GM19468 (cell line): ENCODE data around the gene DHX9.
A peak's percentile ranks its signal among the peaks of the same experiment; 100 is the strongest.

Experiments used
- ATAC-seq: cut with Tn5 transposase; IDR thresholded peaks from one replicate; pipeline ENCODE4 v1.9.1; 2021; ENCODE audit warnings: mild to moderate bottlenecking, moderate library complexity, moderate number of reproducible peaks; ENCODE audit not compliant: unreplicated experiment; ENCODE audit errors: extremely low read depth

The DHX9 gene

GRCh38 chr1:182839209-182840066, at the start of gene DHX9:
DHX9 (plus strand) TSS chr1:182839347; CDS start chr1:182842567, 3,220 bp downstream.
- ATAC-seq: peak; percentile 73

DNA sequence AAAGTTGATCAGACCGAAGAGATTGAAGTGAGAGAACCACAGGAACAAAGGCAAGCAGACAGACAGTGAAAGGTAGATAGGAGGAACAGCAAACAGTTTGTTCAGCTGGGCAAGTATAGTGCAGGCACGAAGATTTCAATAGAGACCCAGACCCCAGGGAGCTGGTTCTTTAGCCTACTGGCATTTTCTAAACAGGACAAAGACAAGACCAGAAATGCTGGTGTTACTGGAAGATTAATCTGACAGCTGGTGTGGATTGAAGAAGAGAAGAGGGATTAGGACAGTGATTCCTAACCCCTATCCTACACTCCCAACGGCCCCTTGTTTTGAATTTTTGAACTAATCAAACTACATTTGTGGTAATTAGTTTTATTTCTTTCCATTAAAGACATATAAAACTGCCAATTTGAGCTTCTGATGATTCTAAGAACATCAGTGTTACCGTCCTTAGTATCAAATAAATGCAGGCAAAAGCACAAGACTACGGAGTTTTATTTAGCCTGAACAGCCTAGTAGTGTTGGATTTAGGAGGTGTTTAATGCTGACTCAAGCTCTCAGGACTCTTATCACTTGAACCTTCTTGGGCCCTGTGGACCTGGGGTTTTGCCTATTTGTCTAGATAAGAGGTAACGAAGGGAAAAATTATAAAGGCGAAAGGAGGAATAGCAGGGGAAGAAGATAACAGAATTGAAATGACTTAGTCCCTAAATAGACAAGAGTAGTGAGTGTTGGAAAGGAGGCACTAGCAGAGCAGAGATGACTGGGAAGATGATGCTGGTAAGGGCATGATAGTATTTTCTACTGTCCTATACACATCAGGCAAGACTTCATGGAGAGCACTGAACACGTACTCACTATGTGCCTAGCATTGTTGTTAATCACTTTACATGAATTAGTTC, 47.6 kb upstream of the DHX9 start:
- no peak for ATAC-seq

DNA sequence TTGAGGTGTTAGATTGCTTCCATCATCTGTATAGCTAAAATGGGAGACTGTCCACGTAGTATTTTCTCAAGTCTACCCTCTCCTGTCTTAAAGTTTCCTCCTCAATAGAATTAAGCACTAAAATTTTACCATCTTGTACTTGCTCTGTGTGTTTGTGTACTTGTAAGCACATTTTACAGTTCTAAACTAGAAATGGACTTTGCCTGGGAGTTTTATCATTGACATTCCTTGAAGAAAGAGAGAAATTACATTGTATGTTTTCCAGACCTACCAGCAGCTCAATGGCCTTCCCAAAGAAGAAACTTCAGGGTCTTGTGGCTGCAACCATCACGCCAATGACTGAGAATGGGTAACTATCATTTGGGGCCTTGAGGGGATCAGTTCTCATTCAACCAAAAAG, 45.1 kb upstream of the DHX9 start:
- no peak for ATAC-seq

DNA sequence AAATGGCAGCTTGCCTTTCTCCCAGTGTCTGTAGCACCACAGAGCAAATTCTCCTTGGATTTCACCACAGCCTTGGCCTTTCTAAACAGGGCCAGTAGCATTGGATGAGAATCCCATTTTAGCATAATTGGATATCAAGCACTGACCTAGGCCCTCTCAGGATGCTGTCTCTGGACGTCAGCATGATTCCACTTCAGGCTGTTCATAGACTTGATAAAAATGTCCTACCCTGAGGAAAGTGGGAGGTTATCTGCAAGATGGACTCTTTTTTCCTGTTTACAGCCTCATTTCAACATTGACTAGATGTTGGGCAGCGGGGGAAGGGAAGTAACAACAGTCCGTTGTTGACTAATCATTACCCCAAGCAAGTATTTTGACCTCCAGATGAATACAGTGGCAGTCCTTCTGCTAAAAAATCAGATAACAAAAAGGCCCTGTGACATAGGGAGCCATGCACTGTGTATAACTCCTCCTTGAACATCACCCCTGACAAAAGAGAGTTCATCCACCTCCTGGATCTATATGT, 44.4 kb upstream of the DHX9 start:
- no peak for ATAC-seq

GRCh38 chr1:182795563-182796228, 43.5 kb upstream of the DHX9 start:
- no peak for ATAC-seq

DNA sequence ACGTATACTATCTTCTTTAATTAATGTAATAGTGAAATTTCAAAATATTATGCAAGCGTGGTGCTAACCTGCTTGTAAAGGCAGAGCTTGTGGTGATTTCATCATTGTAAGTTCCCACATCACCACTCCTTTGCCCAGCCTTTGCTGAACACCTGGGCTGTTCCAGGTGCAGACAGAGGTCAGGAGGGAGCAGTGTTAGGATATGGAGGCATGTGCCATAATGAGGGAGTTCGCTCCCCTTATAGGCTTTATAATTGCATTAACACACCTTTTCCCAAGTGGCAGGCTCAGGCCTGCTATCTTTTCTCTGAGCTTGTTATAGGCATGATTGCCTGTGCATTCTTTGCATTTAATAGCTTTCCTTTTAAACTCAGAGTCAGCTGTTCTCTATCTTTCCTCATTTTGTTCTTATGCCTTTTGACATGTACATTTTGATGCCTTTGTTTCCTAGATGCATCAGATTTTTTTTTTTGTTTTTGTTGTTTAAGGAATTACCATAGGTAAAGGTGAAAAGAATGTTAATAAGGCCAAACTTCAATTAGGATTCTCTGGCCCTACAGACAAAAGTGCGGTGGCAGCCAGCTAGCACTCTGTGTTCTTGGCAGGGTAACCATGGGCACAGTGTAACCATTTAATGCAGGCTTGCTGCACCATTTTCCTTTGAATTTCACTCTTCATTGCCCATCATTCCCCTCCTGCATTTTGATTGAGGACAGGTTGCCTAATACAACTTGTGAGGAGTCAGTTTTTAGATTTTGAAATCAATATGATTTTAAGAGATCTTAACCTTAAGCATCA, 36.9 kb upstream of the DHX9 start:
- ATAC-seq: no peak

GRCh38 chr1:182803846-182804245, 35.3 kb upstream of the DHX9 start:
- no peak for ATAC-seq

GRCh38 chr1:182806015-182806678, 33.0 kb upstream of the DHX9 start:
- ATAC-seq: no peak

GRCh38 chr1:182807907-182808306, 31.2 kb upstream of the DHX9 start:
- ATAC-seq: no peak

GRCh38 chr1:182809414-182809957, 29.7 kb upstream of the DHX9 start:
- ATAC-seq: no peak

DNA sequence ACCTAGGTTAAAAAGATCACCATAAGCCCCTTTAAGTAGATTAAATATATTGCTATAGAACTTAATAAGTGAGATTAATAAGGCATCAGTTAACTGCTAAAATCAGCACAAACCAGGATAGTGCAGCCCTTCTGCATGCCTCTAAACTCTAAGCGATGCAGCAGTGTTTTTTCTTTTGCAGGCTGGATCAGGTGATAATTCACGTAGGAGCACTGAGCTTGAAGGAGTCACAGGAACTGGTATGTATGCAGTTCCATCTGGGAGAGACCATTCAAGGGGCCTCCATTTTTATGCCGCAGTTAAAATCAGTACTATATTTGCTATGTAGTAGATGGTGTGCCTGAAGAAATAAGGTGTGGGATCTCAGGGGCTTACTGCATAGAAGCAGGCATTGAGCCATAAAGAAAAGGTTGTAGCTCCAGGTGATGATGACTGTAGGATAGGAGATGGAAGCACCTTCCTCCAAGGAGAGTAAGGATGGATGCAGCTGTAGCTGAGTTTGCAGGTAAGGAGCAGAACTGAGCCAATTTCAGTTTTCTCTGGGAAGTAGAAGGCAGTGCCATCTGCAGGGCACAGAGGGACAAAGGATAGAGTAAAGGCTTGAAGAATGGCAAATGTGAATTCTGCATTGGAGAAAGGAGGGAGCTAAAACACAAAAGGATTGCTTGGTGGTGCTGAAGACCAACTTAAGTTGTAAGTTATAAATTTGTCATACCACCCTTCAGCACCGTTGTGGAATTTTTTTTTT, 27.0 kb upstream of the DHX9 start:
- no peak for ATAC-seq

GRCh38 chr1:182816863-182817262, 22.3 kb upstream of the DHX9 start:
- ATAC-seq: no peak

DNA sequence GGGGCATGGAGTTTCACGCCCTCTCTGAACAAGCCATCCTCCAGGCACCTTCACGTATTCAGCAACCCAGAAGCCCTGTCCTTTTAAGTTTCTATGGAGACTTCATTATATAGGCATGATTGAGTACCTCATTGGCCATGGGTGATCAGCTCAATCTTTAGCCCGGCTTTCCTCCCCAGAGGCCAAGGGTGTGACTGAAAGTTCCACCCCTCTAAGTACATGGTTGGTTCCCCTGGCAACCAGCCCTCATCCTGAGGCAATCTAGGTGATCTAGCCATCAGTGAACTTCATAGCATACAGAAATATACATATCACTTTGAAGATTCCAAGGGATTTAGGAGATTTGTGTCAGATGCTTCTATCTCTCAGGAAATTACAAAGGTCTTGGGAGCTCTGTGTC, 21.3 kb upstream of the DHX9 start:
- no peak for ATAC-seq

- no peak for ATAC-seq
Observed at GRCh38 chr1:182823220-182823619, 15.9 kb upstream of the DHX9 start.

DNA sequence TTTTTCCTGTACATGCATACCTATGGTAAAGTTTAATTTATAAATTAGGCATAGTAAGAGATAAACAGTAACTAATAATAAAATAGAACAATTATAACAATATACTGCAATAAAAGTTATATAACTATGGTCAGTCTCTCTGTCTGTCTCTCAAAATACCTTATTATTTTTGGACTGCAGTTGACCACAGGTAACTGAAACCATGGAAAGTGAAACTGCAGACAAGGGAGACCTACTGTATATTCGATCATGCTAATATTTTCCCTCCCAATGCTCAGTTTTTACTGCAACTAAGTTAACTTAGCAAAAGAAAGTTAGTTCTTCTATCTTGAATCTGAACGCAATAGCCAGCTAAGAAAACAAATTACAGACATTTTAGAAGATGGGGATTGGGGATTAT, 12.3 kb upstream of the DHX9 start:
- no peak for ATAC-seq

DNA sequence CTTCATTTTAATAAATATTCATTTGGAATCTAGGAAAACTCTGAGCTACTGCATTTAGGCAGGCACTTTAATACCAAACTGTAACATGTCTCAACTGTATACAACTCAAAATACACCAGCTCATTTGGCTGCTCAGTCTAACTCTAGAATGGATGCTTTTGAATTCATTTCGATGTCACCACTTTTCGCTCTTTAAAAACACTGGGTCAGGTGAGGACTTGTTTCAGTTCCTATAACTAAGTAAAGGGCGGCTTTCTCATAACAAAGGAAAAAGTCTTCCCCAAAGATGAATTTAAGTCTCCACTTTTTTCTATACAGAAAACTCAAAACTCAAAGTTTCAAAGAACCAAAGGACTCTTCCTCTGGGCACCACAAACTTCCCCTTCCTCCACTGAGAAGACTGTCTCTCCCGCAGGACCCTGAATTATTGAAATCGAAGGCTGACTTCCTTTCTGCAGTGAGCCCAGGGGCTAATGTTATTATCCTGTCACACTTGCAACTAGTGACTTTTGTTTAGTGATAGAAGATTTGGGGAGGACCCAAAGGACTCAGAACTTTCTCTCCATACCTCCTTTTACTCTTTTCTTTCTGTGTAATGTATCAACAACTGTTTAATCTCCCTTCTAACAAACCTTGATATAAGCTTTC, 9.7 kb upstream of the DHX9 start:
- peak; percentile 33 for ATAC-seq

- ATAC-seq: no peak
Observed at GRCh38 chr1:182833271-182833670, 5.9 kb upstream of the DHX9 start.

GRCh38 chr1:182834326-182834725, 4.8 kb upstream of the DHX9 start:
- ATAC-seq: no peak
